ENCODE results near the gene PROSER2.

- TF ChIP-seq CTCF (IDR thresholded peaks at IDR 0.05) (no peak), MYC (IDR thresholded peaks at IDR 0.05; ENCODE audit: borderline replicate concordance, low read length) (no peak), CBX2 (IDR thresholded peaks at IDR 0.05; ENCODE audit: borderline replicate concordance, low read depth) (no peak), CEBPB (IDR thresholded peaks at IDR 0.05) (no peak)
These were observed 16.4 kb upstream of the PROSER2 start for GRCh38 chr10:11806706-11807105.

All from A549 (cell line).